ENCODE data around the gene PHF23.

Gene PHF23

GRCh38 chr17:7239091-7240027 is at the start of gene PHF23:
TSS of gene PHF23 (minus strand) at chr17:7239457. CDS start at chr17:7239279, 178 bp downstream.
- DNase-seq (ENCODE audit: low read depth) = peak; percentile 97

GRCh38 chr17:7285679-7286078 is 46.4 kb upstream of the PHF23 start:
- no peak for DNase-seq (ENCODE audit: low read depth)

- DNase-seq (ENCODE audit: low read depth) = no peak
Observed at GRCh38 chr17:7284911-7285310, 45.7 kb upstream of the PHF23 start.

- DNase-seq (ENCODE audit: low read depth) = no peak
Observed at GRCh38 chr17:7283471-7284216, 44.4 kb upstream of the PHF23 start.

- DNase-seq (ENCODE audit: low read depth) = no peak
Observed at GRCh38 chr17:7282752-7283321, 43.6 kb upstream of the PHF23 start.

- no peak for DNase-seq (ENCODE audit: low read depth)
Observed at GRCh38 chr17:7281953-7282751, 42.9 kb upstream of the PHF23 start.

GRCh38 chr17:7281074-7281952 is 42.1 kb upstream of the PHF23 start, which contains the start of gene SLC2A4:
TSS of gene SLC2A4 (plus strand) at chr17:7281718. CDS start at chr17:7281935, 217 bp downstream.
- DNase-seq (ENCODE audit: low read depth) = peak; percentile 90

GRCh38 chr17:7280519-7281073 is 41.3 kb upstream of the PHF23 start:
- DNase-seq (ENCODE audit: low read depth) = peak; percentile 83

- no peak for DNase-seq (ENCODE audit: low read depth)
Observed at GRCh38 chr17:7279448-7279847, 40.2 kb upstream of the PHF23 start.

GRCh38 chr17:7266784-7267183 is 27.5 kb upstream of the PHF23 start:
- no peak for DNase-seq (ENCODE audit: low read depth)

- no peak for DNase-seq (ENCODE audit: low read depth)
Observed at GRCh38 chr17:7263801-7264078, 24.5 kb upstream of the PHF23 start.

GRCh38 chr17:7262935-7263800 is 23.9 kb upstream of the PHF23 start:
- DNase-seq (ENCODE audit: low read depth) = no peak

- no peak for DNase-seq (ENCODE audit: low read depth)
Observed at GRCh38 chr17:7262192-7262934, 23.1 kb upstream of the PHF23 start, which contains the start of gene CLDN7. TSS of gene CLDN7 (minus strand) at chr17:7262478. CDS start at chr17:7262043, 435 bp downstream.

- no peak for DNase-seq (ENCODE audit: low read depth)
Observed at GRCh38 chr17:7261379-7262191, 22.3 kb upstream of the PHF23 start.

GRCh38 chr17:7260651-7261378 is 21.6 kb upstream of the PHF23 start:
- DNase-seq (ENCODE audit: low read depth) = no peak

GRCh38 chr17:7260151-7260550 is 20.9 kb upstream of the PHF23 start:
- no peak for DNase-seq (ENCODE audit: low read depth)

GRCh38 chr17:7259555-7259889 is 20.3 kb upstream of the PHF23 start:
- DNase-seq (ENCODE audit: low read depth) = no peak
